ENCODE measurements around the gene SLC34A1.

- no peak for TF ChIP-seq CTCF (conservative IDR thresholded peaks at IDR 0.05; ENCODE audit: low read length)
- TF ChIP-seq EZH2phosphoT487 (IDR thresholded peaks at IDR 0.05; ENCODE audit: borderline replicate concordance) = no peak
Measured at GRCh38 chr5:177426566-177427210, 42.5 kb downstream of the SLC34A1 start, which contains the start of gene GRK6.

All from Loucy (cell line).